ENCODE measurements around the gene GAB1. TPM values are rescaled to one million over a fixed set of nuclear protein-coding genes. Genes with fewer than 3 reads are reported as not detected.

Gene GAB1
- total RNA-seq, 1 experiment from 2014 or later = 5.9 TPM

GRCh38 chr4:143383005-143383574, 46.4 kb downstream of the GAB1 start:
- no peak for DNase-seq (ENCODE audit: low read depth)

DNA sequence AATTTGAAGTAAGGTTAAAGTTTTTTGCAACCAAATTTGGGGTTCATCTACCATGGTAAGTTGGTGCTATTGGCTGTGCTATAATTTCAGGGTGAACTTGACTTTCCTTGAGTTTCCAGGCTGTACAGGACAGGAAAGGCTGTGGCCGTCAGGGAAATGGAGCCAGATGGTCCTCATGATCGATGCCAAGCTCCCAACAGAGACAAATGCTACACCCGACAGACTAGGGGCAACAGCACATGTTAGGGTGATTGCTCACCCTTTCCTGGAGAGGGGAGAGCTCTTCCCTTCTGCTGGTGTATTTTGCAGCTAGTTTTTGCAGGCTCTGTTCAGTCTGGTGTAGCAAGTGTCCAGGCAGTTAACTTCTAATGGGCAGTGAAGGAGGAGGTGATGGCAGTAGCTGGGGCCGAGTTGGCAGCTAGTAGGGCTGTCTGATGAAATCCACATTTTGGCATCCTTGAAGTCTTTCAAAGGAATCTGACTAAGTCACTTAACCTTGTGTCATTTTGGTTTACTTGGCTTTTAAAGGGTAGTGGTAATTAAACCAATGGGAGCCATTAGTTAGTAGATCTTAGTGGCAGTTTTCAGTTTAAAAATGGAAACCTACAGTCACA, 47.8 kb downstream of the GAB1 start:
- DNase-seq (ENCODE audit: low read depth) = no peak

- DNase-seq (ENCODE audit: low read depth) = no peak
Measured at GRCh38 chr4:143386812-143387211, 50.1 kb downstream of the GAB1 start.

DNA sequence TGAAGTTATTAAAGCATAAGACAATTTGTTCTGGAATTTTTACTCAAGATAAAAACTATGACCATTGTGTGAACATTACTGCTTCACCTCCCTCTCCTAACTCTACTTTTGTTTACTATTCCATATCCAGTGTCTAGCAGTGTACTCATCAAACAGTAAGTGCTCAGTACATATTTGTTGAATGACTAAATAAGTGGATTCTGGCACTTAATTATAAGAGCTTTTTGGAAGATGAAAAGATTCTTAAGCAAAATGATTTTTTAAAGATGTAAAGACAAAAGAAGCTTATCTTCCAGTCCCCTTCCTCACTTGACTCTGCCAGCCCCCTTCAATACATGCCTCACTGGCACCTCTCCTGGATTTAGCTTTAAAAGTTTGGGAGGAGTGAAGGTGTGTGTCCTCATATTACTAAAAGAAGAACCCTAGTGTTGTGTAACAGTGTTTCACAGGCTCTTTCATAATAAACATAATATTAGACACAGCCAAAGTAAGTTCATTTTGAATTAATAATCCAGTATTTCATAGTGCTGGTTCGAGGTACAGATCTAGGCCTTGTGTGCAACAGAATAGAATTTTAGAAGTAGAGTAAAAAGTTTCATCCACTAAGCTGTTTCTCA, 53.0 kb downstream of the GAB1 start:
- peak; percentile 25 for DNase-seq (ENCODE audit: low read depth)

DNA sequence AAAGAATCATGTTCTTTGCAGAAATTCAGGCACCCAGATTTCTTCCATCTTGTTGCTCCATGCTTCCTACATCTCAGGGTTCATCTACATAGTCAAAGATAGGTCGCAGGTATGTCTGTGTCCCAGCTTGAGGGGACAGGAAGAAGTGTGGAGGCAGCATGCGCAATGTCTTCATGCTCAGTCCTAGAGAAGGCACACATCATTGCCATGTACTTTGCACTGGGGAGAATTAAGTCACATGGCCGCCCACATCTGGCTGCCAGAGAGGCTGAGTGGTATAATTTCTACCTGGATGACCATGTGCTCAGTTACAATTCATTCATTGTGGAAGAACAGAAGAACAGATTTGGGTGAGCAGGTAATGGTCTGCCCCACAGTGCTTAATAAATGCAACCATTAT, 54.1 kb downstream of the GAB1 start:
- no peak for DNase-seq (ENCODE audit: low read depth)

DNA sequence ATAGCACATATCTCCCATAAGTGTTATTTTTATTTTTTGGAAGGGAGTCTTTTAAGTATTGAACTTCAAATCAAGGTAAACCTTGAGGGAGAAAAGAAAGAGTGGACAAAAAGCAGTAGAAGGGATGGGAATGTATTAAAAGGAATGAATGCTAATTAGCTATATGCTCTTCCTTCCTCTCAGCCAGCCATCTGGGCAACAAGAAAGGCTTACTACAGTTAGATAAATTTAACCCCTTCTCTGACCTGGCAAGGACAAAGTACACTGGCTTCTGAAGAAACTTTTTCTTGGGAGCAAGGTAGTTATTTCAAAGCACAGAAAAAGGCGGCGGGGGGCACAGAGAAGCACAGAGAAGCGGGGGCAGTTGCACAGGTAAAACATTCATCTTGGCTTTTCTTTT, 54.6 kb downstream of the GAB1 start:
- no peak for DNase-seq (ENCODE audit: low read depth)

DNA sequence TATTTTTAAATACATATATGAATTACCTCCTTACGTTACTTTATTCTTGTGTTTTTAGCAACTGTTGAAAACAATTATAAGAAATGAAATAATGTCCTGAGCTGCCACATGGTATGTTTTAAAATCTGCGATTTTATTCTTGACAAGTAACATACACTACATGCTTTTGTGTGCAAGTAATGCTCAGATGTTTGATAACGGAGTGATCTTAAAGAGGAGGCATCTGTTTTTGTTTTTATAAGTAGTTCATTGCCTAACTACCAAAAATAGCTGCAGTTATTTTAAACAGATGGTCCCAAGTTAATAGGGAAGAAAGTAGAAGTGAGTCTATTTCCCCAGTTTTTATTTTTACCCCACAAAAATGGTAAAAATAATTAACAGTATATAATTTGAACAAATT, 55.2 kb downstream of the GAB1 start:
- DNase-seq (ENCODE audit: low read depth) = no peak

GRCh38 chr4:143393195-143393594, 56.5 kb downstream of the GAB1 start:
- no peak for DNase-seq (ENCODE audit: low read depth)

GRCh38 chr4:143394739-143395453, 58.2 kb downstream of the GAB1 start:
- no peak for DNase-seq (ENCODE audit: low read depth)

GRCh38 chr4:143396695-143397094, 60.0 kb downstream of the GAB1 start:
- DNase-seq (ENCODE audit: low read depth) = no peak

DNA sequence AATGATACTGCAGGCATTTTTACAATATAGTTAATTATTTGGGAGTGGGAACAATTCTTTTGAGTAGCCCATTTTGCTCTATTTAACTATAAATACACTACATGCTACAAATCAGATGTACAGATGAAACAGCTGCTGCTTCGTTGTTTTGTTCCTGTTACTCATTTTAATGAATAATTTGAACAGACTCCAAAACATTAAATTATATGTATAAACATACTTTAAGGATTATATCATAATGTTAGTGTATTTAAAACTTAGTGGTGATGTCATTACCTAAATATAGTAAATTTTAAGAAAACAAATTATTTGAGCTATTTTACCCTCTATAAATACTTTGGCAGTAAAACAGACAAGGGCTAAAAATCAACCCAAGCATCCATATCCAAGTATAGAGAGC, 60.7 kb downstream of the GAB1 start:
- peak; percentile 56 for DNase-seq (ENCODE audit: low read depth)

- no peak for DNase-seq (ENCODE audit: low read depth)
Measured at GRCh38 chr4:143397887-143398286, 61.2 kb downstream of the GAB1 start.

DNA sequence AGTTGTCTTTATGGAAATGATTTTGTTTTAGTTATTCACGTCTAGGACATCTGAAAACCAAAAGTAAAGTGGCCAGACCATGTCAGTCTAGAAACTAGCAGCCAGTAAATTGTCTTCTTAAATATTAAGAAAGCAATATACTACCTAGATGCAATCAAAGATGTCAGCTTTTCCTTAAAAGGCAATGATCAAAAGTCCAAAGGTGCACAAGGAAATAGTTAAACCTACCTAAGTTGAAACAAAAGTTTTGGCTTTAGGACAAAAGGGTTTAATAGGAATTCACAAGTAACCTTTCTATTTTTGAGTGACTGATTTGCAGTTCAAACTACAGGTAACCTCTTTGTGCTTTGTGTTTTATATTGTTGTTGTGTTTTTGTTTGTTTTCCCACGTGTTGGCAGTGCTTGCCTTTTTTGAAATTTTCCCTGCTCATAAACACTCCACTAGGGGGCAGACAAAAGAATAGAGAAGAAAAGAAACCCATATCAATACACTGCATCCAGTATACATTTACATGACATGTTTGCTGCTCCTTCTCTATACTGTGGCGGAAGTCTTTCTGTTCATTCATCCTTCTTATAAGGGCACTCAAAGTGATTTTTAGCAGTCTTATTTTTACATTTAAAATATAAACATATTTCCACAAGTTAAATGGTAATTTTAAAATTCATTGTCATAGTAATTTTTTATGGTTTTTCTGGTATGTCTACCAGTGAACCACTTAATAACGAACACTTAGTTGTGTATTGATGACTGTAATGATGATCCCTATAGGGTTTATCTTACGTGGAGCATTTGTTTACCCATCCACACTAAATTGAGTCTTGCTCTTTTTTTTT, 62.7 kb downstream of the GAB1 start:
- DNase-seq (ENCODE audit: low read depth) = peak; percentile 44

- DNase-seq (ENCODE audit: low read depth) = no peak
Measured at GRCh38 chr4:143400082-143400481, 63.4 kb downstream of the GAB1 start.

DNA sequence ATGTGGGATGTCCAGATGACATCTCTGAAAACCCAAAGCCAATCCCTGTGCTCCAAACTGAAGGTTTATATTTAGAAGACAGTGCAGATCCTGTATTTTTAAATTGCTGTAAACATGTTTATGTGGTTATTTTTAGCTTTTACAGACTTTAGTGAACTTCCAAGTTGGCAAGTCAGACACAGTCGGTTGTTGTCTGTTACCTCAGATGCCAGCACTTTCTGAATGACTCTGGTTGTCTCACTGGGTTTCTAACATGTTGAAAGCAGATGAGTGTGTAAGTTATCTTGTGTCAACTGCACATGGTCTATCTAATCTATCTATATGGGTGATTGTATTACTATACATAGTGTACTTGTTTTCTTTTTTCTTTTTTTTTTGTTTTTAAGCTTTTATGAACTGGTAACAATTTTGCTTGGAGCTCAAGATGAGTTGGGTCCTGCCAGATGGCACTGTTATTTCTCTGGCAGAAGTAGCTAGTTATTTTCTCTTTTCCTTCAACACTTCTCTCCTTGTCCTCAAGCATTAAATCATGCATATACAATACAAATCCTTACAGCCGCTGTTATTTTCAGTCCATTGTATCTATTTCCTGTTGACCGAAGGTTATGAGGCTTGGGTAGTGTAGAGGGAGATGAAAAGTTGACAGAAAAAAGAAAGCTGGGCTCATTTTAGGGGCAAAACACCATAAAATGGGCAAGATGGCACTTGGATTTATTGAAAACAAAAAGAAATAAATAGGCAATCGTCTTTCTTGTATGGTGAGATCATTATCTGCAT, 66.3 kb downstream of the GAB1 start:
- DNase-seq (ENCODE audit: low read depth) = peak; percentile 22

- DNase-seq (ENCODE audit: low read depth) = no peak
Measured at GRCh38 chr4:143403553-143403820, 66.8 kb downstream of the GAB1 start.

DNA sequence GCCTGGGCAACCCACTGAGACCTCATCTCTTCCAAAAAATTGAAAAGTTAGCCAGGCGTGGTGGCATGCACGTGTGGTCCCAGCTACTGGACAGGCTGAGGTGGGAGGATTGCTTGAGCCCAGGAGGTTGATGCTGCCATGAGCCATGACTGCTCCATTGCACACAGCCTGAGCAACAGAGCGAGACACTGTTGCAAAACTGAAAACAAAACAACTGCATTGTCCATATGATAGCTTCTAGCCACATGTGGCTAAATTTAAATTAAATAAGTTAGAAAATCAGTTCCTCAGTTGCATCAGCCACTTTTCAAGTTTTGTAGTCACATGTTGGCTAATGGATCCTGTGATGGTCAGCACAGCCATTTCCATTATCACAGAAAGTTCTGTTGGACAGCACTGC, 67.9 kb downstream of the GAB1 start:
- DNase-seq (ENCODE audit: low read depth) = no peak

DNA sequence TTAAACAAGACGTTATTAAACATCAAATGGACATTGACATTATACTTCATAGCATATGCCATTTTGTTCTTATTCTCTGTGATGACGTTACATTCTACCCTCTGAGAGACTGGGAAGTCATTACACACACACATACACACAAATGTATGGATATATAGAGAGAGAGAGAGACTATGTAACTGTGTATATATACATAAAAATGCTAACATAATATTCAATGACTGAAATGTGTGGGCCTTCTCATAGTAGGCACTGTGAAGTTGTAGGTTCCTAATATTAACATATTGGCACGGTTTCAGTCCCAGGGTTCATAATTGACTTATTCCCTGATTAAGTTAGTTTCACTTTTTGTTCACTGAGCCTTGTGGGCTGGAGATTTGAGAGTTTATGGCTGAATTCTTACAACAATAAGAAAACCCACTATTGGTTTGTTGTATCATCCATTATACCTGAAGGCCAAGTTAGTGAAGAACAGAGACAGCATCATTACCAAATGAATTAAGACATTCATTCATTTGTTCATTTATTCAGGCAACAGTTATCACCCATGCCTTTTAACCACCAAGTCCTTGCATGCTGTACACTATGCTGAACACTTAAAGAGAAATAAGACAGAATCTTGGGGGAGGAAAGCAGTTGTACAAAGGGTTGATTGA, 68.5 kb downstream of the GAB1 start:
- no peak for DNase-seq (ENCODE audit: low read depth)

GRCh38 chr4:143406523-143406922, 69.8 kb downstream of the GAB1 start:
- DNase-seq (ENCODE audit: low read depth) = peak; percentile 87

GRCh38 chr4:143407474-143407873, 70.8 kb downstream of the GAB1 start:
- DNase-seq (ENCODE audit: low read depth) = no peak

- no peak for DNase-seq (ENCODE audit: low read depth)
Measured at GRCh38 chr4:143407888-143408287, 71.2 kb downstream of the GAB1 start.

Data from LHCN-M2 (cell line).